Mucosa of rectum (tissue), 2 donors: Measurements from ENCODE around the gene TNK1.
"Not testable (repeated sequence)": the region's sequence is repeated elsewhere in the genome, so short reads cannot be mapped to it uniquely, and the experiment has no call there.

Experiments
- H3K27ac ChIP-seq, 2 donors: one replicate each; pipeline ENCODE4 v1.7.0; 2013; ENCODE audit warnings: inconsistent platforms in 2 of 2, low read depth in 2 of 2, low read length in 2 of 2
- H3K27me3 ChIP-seq, 2 donors: one replicate each; pipeline ENCODE4 v1.7.0; 2013; ENCODE audit warnings: low read length in 2 of 2; ENCODE audit not compliant: control insufficient read depth in 2 of 2, insufficient read depth in 2 of 2
- H3K36me3 ChIP-seq, 2 donors: one replicate each; pipeline ENCODE4 v1.7.0; 2013; ENCODE audit warnings: low read length in 2 of 2; ENCODE audit not compliant: control insufficient read depth in 2 of 2, insufficient read depth in 2 of 2
- H3K4me1 ChIP-seq, 2 donors: one replicate each; pipeline ENCODE4 v1.7.0; 2013; ENCODE audit warnings: low read length in 2 of 2, mild to moderate bottlenecking in 1 of 2; ENCODE audit not compliant: control insufficient read depth in 2 of 2, insufficient read depth in 2 of 2
- H3K4me3 ChIP-seq, 2 donors: one replicate each; pipeline ENCODE4 v1.7.0; 2013; ENCODE audit warnings: low read length in 2 of 2
- H3K9ac ChIP-seq, 2 donors: one replicate each; pipeline ENCODE4 v1.7.0; 2013; ENCODE audit warnings: low read length in 2 of 2, low read depth in 1 of 2, mild to moderate bottlenecking in 1 of 2
- H3K9me3 ChIP-seq, 2 donors: one replicate each; pipeline ENCODE4 v1.7.0; 2013; ENCODE audit warnings: low read length in 2 of 2; ENCODE audit not compliant: control insufficient read depth in 2 of 2
- donor health status: healthy.
- donor health status: Normal muscosa, but diverticular disease.

The TNK1 gene

DNA sequence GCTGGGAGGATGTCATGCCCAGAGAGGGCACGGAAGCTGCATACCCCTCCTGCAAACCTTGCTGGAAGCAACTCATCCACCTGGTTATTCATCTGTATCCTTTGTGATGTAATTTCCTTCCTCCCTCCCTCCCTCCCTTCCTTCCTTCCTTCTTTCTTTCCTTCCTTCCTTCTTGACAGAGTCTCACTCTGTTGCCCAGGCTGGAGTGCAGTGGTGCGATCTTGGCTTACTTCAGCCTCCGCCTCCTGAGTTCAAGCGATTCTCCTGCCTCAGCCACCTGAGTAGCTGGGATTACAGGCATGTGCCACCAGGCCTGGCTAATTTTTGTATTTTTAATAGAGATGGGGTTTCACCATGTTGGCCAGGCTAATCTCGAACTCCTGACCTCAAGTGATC is 12.3 kb upstream of the TNK1 start:
- H3K4me1 ChIP-seq, H3K27ac ChIP-seq: not testable (repeated sequence)

DNA sequence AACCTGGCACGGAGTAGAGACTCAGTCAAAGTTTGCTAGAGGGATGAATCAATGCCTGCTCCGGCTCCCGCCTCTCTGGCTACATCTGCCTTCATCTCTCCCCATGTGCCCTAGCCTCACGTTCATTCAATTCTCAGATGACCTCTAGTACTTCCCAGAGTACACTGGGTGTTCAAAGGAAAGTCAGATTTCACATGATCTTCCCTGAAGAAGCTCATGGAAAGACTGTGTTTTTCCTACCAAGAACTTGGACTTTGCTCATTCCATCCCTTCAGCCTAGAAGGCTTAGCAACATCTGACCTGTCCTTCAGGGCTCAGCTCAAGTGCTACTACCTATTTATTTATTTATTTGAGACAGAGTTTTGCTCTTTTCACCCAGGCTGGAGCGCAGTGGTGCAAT is 11.1 kb upstream of the TNK1 start:
- no peaks in the 10 kb centered on the region for H3K27me3 ChIP-seq
- H3K4me3 ChIP-seq: no peak overlapping the region
- H3K27ac ChIP-seq: no peak overlapping the region
- no peaks in the 10 kb centered on the region for H3K4me1 ChIP-seq
- no peaks in the 10 kb centered on the region for H3K9me3 ChIP-seq
- no peaks in the 10 kb centered on the region for H3K36me3 ChIP-seq
- no peak overlapping the region for H3K9ac ChIP-seq

More for the DNA sequence above, 12.3 kb upstream of the TNK1 start:
- not testable (repeated sequence) for H3K9ac ChIP-seq, H3K27me3 ChIP-seq, H3K4me3 ChIP-seq, H3K36me3 ChIP-seq, H3K9me3 ChIP-seq

DNA sequence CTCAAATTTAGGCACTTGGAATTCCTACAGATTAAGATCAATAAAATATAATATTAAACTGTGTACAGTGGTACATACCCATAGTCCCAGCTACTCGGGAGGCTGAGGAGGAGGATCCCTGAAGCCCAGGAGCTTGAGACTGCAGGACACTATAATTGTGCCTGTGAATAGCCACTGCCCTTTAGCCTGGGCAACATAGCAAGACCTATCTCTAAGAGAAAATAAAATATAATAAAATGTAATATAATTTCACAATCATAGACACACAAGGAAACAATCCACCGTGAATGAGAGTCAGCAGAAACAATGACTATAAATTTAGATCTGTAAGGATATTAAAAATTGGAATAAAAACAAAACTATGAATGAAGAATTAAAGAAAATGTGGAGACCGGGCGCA is 10.0 kb upstream of the TNK1 start:
- Histone ChIP-seq H3K27me3 (no peaks in the 10 kb centered on the region), H3K9me3 (no peaks in the 10 kb centered on the region), H3K4me3 (no peak overlapping the region), H3K9ac (no peak overlapping the region), H3K36me3 (no peaks in the 10 kb centered on the region), H3K4me1 (no peaks in the 10 kb centered on the region), H3K27ac (no peak overlapping the region)

DNA sequence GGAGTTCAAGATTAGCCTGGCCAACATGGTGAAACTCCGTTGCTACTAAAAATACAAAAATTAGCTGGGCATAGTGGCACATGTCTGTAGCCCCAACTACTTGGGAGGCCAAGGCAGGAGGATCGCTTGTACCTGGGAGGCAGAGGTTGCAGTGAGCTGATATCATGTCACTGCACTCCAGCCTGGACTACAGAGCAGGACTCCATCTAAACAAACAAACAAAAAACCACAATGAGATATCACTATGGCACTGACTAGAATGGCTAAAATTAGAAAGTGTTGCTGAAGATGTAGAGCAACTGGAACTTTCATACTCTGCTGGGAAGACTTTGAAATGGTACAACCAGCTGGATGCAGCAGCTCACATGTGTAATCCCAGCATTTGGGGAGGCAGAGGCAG is 6.5 kb upstream of the TNK1 start:
- H3K4me3 ChIP-seq: no peak overlapping the region
- H3K27me3 ChIP-seq: no peaks in the 10 kb centered on the region
- no peak overlapping the region for H3K9ac ChIP-seq
- no peaks in the 10 kb centered on the region for H3K4me1 ChIP-seq
- no peak overlapping the region for H3K27ac ChIP-seq
- H3K36me3 ChIP-seq: no peaks in the 10 kb centered on the region
- no peaks in the 10 kb centered on the region for H3K9me3 ChIP-seq

DNA sequence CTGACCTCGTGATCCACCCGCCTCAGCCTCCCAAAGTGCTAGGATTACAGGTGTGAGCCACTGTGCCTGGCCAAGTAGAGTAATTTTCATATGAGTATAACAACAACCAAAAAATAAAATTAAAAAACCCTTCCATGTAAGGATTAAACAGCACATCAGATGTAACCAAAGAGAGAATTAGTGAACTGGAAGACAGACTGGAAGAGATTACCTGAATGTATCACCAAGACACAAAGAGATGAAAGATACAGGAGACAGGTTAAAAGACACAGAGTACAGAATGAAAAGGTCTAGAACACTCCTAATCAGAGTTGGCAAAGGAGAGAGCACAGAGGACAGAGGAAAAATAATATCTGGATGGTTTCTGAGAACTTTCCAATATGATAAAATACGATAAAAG is 1.8 kb upstream of the TNK1 start:
- H3K4me1 ChIP-seq: peaks cover 13 to 16% of the 10 kb centered on the region in 2 donors
- H3K27me3 ChIP-seq: no peaks in the 10 kb centered on the region

DNA sequence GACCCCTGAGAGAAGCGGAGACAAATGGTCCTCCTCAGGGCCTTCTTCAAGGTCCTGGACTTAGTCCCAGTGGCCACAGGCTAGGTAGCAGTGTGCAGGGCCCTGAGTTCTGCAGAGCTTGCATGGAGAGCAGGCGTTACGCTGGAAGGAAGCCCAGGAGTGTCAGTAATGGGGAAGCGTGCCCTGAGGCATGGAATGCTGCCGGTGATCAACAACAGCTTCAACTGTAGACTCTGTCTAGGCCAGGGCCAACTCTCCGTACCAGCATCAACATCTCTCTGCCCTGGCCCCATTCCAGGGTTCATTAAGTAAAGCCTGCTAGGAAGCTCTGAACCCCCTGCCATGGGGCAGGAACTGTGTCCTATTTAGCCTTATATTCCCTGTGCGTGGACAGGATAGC is 568 bp upstream of the TNK1 start:
- peak overlapping the region; percentile 75 to 86 for H3K9ac ChIP-seq
- H3K27ac ChIP-seq: peak overlapping the region; percentile 57 to 67
- H3K36me3 ChIP-seq: peaks cover 4 to 5% of the 10 kb centered on the region in 2 donors
- peak overlapping the region; percentile 69 to 77 for H3K4me3 ChIP-seq
- H3K9me3 ChIP-seq: no peaks in the 10 kb centered on the region
- no peaks in the 10 kb centered on the region for H3K27me3 ChIP-seq
- peaks cover 13 to 16% of the 10 kb centered on the region in 2 donors for H3K4me1 ChIP-seq

More for the DNA sequence above, 1.8 kb upstream of the TNK1 start:
- Histone ChIP-seq H3K4me3 (no peak overlapping the region), H3K36me3 (no peaks in the 10 kb centered on the region), H3K9me3 (no peaks in the 10 kb centered on the region), H3K27ac (no peak overlapping the region), H3K9ac (no peak overlapping the region)

DNA sequence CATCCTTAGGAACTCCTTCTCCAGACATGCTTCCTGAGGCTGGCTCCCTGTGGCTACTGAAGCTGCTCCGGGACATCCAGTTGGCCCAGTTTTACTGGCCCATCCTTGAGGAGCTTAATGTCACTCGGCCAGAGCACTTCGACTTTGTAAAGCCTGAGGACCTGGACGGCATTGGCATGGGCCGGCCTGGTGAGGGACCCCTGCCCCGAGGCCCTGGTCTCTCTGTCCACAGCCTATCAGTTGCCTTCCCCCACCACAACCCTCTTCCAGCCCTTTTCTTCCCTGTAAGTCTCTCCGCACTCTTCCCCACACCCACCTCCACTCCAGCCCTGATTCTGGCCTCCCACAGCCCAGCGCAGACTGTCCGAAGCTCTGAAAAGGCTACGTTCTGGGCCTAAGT is 2.0 kb downstream of the TNK1 start:
- H3K9ac ChIP-seq: no peak overlapping the region
- H3K36me3 ChIP-seq: peaks cover 10 to 19% of the 10 kb centered on the region in 2 donors
- H3K9me3 ChIP-seq: no peaks in the 10 kb centered on the region
- H3K4me1 ChIP-seq: peaks cover 13 to 16% of the 10 kb centered on the region in 2 donors
- H3K27ac ChIP-seq: no peak overlapping the region
- H3K4me3 ChIP-seq: no peak overlapping the region
- H3K27me3 ChIP-seq: no peaks in the 10 kb centered on the region

DNA sequence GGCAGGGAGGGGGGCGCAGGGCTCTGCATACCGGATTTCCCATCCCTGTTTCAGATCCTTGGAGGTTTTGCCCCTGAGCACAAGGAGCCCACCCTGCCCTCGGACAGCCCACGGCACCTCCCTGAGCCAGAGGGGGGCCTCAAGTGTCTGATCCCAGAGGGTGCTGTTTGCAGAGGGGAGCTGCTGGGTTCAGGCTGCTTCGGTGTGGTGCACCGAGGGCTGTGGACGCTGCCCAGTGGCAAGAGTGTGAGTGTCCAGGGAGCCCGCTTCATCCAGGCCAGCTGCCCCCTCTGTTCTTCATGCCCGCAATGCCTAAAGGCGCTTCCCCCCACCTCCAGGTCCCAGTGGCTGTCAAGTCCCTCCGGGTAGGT is 2.5 kb downstream of the TNK1 start:
- H3K4me3 ChIP-seq: peak overlapping the region; percentile 41 to 59
- no peaks in the 10 kb centered on the region for H3K27me3 ChIP-seq
- peaks cover 11 to 22% of the 10 kb centered on the region in 2 donors for H3K36me3 ChIP-seq
- peaks cover 13 to 16% of the 10 kb centered on the region in 2 donors for H3K4me1 ChIP-seq
- H3K9me3 ChIP-seq: no peaks in the 10 kb centered on the region
- H3K9ac ChIP-seq: peak overlapping the region in 1 of 2 donors; percentile 42
- H3K27ac ChIP-seq: no peak overlapping the region

DNA sequence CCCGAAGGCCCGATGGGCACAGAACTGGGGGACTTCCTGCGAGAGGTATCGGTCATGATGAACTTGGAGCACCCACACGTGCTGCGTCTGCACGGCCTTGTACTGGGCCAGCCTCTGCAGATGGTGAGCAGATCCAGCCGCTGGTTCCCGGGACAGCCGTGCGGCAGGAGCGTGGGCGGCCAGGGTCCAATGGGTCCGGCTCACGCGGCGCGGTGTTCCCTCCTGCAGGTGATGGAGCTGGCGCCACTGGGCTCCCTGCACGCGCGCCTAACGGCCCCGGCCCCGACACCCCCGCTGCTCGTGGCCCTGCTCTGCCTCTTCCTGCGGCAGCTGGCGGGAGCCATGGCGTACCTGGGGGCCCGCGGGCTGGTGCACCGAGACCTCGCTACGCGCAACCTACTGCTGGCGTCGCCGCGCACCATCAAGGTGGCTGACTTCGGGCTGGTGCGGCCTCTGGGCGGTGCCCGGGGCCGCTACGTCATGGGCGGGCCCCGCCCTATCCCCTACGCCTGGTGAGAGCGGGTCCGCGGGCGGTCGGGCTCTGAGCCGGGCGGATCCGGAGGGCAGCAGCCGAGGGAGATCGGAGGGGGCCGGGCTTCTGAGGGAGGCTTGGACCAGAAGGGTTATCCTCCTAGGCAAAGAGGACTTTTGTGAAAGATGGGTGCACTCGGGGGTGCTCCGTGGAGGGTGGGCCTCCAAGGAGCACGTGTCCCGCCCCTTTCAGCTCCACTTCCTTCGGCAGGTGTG is 3.0 kb downstream of the TNK1 start:
- Histone ChIP-seq H3K27me3 (no peaks in the 10 kb centered on the region), H3K27ac (no peak overlapping the region), H3K9me3 (no peaks in the 10 kb centered on the region), H3K36me3 (peaks cover 16 to 27% of the 10 kb centered on the region in 2 donors), H3K4me1 (peaks cover 13 to 16% of the 10 kb centered on the region in 2 donors), H3K9ac (peak overlapping the region in 1 of 2 donors; percentile 42), H3K4me3 (peak overlapping the region; percentile 41 to 59)

DNA sequence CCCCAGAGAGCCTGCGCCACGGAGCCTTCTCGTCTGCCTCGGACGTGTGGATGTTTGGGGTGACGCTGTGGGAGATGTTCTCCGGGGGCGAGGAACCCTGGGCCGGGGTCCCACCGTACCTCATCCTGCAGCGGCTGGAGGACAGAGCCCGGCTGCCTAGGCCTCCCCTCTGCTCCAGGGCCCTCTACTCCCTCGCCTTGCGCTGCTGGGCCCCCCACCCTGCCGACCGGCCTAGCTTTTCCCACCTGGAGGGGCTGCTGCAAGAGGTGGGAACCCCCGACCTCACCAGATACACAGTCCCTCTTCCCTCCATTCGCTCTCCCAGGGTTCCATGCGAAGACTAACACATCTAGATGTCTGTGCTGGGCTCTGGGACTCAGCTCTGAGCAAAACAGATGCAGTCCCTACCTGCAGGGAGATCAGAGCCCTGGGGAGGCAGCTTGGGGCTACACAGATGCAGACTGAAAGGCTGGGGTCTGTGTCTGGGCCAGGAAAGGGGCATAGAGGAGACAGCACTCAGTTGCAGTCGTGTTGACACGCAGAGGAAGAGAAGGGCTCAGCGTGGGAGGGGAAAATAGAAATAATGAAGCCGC is 3.7 kb downstream of the TNK1 start:
- H3K4me3 ChIP-seq: peak overlapping the region; percentile 41 to 59
- no peaks in the 10 kb centered on the region for H3K9me3 ChIP-seq
- H3K27me3 ChIP-seq: no peaks in the 10 kb centered on the region
- peak overlapping the region in 1 of 2 donors; percentile 42 for H3K9ac ChIP-seq
- H3K27ac ChIP-seq: no peak overlapping the region
- peaks cover 13 to 16% of the 10 kb centered on the region in 2 donors for H3K4me1 ChIP-seq
- H3K36me3 ChIP-seq: peaks cover 22 to 33% of the 10 kb centered on the region in 2 donors
